Fibroblast of skin of right quadriceps (primary cell): ENCODE measurements around the gene VGLL4.
"Not testable (repeated sequence)": the region's sequence is repeated elsewhere in the genome, so short reads cannot be mapped to it uniquely, and the experiment has no call there.

ENCODE experiments used
- DNase-seq: peaks from one replicate; pipeline ENCODE4 v3.0.0-alpha.2; 2013

The VGLL4 gene

GRCh38 chr3:11582191-11582968 lies 61.3 kb downstream of the VGLL4 start:
- DNase-seq: peak; percentile 92

DNA sequence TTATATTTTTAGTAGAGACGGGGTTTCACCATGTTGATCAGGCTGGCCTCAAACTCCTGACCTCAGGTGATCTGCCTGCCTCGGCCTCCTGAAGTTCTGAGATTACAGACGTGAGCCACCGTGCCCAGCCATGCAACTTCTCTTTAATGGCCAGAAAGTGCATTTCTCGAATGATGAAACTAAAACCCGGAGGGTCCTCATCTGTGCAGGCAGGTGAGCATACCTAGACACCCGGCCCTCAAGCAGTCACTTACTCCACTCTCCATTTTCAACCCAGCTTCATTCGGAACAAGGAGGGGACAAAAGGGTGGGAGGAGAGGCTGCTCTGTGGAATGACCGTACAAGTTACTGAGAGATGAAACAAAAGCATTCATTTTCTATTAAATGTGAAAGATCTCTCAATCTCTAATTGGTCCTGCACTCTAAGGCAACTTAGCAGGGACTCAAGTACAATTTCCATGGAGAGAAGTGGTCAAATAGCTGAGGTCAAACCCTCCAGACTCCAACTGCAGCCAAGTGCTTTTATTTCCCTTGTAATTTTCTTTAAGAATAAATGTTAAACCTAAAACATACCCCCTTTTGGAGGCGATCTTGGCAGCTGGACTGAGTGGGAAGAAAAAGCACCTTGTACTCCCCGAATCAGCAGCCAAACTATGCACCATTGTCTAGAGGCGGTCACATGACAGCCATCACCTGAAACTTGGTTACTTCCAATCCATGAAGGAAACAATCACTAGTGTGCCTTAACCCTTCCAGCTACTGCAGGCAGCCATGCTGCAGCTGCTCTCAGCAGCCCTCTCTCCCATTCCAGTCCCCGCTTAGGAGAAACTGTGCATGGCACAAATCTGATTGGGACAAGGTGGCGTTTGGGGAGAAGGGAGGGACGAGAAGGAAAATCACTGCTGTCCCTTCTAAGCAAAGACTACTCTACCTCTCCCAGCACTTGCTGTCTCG lies 62.2 kb downstream of the VGLL4 start:
- no peak for DNase-seq

- DNase-seq: no peak
Observed at GRCh38 chr3:11580645-11581044, 63.1 kb downstream of the VGLL4 start.

DNA sequence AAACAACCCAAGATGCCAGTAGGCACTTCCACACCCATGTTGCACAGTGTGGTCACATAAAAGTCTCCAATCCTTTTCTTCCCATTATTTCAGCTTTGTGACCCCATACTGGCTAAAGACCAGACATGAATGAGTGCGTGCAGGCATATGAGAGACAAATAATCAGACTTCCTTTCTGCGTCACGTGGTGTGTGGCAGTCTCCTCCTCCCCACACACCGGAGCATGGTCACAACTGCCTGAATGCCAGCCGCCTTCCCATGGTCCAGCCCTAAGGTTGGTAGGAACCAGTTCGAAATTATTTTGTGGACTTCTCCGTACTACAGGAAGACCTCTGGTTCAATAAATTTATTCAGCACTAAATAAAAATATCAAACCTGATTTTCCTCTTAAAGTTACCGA lies 65.5 kb downstream of the VGLL4 start:
- no peak for DNase-seq

DNA sequence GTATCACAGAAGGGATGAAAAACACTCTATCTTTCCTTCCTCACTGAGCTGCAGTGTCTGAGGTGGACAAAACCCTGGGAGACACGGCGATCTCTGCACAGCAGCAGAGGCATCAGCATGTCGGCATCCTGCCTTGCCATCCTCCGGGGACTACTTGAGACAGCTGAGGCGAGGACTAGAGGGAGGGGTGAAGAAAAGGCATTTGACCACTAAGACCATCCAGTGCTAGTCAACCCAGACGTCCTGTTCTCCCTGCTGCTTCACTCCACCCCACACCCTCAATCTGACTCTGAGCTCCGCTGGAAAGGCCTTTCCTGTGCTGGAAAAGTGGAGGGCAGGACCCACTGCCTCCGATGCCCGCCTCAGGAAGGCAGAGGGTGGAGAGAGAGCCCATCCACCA lies 67.3 kb downstream of the VGLL4 start:
- DNase-seq: no peak

- no peak for DNase-seq
Observed at GRCh38 chr3:11575677-11576076, 68.0 kb downstream of the VGLL4 start.

- DNase-seq: no peak
Observed at GRCh38 chr3:11574981-11575669, 68.6 kb downstream of the VGLL4 start.

- not testable (repeated sequence) for DNase-seq
Observed at GRCh38 chr3:11572660-11573059, 71.1 kb downstream of the VGLL4 start.

GRCh38 chr3:11570789-11571495 lies 72.8 kb downstream of the VGLL4 start:
- no peak for DNase-seq

DNA sequence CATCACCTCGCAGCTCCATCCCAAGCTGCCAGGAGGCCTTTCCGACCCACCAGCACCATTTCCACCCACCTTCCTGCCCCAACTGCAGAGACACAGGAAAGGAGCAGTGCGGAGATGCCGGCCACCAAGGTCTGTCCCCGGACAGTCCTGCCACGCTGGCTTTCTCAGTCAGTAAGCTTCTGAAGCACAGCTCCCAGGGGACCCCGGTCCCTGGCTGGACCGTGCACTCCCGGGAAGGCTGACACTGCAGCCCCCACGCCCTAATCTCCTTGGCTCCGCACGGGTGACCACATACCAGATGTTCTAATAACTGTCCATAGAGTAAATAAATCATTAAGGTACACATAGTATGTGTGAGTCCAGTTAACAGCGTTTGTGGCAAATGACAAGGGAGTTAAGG lies 73.5 kb downstream of the VGLL4 start:
- no peak for DNase-seq

GRCh38 chr3:11569156-11569741 lies 74.5 kb downstream of the VGLL4 start:
- DNase-seq: no peak

GRCh38 chr3:11568503-11569155 lies 75.1 kb downstream of the VGLL4 start:
- peak; percentile 91 for DNase-seq

DNA sequence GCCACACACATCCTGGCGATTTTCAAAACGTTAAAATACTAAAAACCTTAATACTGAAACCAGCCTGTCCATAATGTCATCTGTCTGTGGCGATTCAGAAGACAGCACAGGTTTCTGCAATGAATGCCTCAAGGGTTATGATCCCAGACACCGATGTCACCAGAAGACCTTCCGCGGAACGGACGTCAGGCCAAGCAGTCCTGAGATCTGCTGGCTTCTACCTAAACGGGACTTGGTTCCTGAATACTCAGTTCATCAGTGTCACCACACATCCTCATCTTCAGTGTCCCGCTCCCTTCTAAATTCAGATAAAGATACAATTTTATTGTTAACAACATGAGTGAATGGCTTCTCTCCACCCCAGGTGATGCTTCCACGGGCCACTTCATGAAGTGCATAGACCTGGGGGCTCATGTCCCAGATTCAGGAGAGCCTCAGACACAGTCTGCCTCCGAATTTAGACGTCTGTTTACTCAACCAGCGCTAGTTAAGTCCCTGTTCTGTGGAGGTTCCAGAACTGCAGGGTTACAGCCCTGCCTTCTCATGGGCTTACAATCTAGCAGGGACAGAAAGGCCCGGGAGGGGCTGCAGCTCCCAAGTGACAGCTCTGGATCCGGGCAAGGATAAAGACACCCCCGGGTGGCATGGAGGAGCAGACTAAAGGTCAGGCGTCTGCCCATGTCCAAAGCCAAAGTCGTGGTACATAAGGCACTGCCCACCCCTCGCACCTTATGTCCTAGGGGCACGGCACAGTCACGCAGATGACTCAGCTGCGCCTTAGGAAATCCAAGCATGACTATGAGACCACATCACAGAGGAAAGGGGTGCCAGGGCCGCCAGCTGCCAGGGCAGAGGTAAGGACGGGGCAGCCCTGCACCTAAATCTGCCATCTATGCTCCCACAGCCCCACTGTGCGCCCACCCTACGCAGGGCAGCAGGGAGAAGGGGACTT lies 75.9 kb downstream of the VGLL4 start:
- DNase-seq: peak; percentile 57

DNA sequence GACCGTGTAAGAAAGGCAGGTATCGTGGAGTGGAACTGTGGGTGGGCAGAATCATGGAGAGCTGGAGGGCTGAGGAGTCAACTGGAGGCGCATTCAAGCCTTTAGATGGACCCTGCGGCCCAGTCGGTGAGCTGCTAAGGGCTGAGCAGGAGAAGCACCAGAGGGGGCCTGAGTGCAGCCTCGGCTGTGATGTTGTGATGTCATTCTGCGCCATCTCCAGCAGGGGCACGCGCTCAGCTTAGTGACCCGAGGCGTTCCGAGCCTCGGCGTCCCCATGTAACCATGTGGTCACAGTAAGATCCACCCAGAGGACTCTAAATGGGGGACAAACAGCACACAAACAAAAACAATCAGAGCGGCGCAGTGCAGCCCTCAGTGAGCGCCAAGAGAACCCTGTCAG lies 76.8 kb downstream of the VGLL4 start:
- no peak for DNase-seq

DNA sequence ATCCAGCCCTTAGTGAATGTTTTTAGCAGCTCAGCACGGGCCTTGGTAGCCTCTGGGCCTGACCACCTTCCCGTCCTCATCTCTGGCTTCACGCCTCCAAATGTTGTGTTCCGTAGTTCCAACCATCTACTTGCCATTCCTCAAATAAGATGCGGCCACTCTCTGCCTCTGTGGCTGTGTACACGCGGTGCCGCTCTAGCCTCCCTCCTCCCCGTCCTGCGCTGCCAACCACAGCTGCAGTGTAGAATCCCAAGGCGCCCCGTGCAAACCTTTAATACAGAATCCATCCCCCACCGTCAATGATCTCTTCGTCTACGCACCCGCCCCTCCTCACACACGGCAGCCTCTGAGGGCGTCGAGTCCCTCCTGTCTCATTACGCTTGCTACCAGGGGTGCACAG lies 77.2 kb downstream of the VGLL4 start:
- DNase-seq: no peak

DNA sequence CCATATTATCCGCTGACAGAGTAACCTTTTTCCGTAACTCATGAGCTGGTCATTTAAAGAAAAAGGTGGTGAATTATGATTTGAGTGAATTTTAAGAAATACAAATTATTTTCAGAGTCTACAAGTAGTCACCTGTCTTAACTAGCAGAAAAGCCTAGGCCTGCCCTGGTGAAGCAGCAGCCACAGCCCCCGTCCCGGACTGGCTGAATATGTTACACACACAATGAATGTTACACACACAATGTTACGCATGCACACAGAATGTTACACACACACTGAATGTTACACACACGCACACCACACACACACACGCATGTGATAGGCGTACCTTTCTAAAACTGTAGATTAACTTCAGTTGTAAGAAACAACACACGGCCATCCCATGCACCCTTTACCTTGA lies 77.8 kb downstream of the VGLL4 start:
- DNase-seq: no peak

DNA sequence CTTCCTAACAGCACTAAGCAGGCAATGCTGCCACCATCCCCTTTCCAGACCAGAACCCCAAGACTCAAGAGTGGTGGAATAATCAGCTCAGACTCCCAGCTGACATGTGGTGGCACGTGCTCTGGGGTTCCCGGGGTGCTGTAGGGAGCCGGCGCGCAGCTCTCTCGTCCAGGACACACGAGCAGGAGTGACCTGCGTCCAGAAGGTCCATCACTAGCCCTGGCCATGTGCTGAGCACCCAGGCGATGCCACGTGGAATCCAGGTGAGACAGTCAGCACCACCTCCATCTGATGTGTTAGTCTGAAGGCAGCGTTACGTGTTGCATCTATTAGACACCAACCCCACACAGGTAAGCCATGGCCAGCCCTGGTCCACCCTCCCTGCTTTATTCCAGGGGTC lies 78.2 kb downstream of the VGLL4 start:
- no peak for DNase-seq

DNA sequence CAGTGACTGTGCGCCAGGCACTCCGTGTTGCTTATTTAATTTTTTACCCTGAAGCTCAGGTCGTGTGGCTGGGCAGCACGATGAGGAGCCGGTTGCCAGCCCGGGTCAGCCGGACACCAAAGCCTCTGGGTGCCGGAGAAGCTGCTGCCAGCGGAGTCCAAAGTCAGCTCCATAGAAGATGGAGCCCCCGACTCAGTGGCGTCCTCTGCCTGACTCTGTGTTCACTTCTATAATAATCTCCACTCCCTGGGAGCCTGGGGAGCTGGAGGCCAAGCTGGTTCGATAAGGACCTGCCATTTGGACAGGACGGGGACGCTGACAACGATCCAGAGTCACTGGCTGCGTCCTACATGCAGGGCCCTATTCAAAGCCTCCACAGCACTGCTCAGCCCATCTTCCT lies 78.6 kb downstream of the VGLL4 start:
- DNase-seq: no peak

GRCh38 chr3:11564577-11565001 lies 79.1 kb downstream of the VGLL4 start:
- DNase-seq: no peak

DNA sequence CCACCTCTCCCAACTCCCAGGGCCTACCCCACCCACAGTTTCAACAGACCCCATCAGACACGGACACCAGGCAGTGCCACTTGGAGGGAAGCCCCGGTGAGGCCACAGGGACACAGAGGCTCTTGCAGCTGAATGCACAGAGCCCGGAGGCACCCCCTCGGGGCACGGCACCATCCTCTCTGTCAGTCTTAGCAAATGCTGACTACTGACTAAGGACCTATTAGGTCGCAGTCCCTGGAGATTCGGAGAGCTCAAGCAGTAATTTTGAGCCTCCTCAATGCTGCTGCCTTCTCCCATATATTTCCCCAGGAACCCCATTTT lies 79.9 kb downstream of the VGLL4 start:
- no peak for DNase-seq
